GM12874 (cell line): ENCODE results near the gene ZNF48.

Experiments
- TF ChIP-seq, protein P1 (sequence below): IDR thresholded peaks from 2 replicates; pipeline ENCODE4 v1.5.1; 2011; ENCODE audit warnings: low read depth, mild to moderate bottlenecking, control low read depth, low read length, moderate library complexity; ENCODE audit not compliant: insufficient read depth

The ZNF48 gene

DNA sequence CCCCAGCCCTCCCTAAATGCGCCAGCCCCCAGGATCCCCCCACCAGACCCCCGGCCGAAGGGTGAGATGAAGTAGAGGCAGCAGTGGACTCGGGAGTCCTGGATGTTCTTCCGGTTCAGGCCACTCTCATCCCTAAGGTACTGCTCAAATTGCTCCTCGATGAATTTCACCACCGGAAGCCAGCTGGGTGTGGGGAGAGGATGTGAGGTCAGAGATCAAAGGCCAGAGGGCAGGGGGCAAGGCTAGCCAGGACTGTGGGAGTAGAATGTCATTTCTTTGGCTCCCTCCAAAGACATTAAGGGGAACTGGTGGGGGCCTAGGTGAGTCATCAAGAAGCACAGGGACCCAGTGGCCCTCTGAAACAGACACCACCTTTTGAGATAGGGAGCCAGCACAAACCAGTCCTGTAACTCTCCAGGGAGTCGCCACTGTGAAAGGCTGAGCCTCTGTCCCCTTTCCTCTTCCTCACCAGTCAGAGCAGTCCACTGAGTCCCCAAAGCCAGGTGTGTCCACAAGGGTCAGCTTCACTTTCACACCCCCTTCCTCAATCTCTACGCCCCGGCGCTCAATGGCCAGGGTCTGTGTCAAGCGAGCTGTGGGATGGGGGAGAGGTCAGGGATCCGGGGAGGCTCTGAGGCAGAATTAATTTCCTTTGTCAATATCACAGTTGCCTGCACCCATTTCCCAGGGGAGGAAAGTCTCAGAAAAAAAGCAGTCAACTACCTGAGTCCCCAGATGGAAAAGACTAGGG lies 13.8 kb upstream of the ZNF48 start:
- TF ChIP-seq, protein P1, sequence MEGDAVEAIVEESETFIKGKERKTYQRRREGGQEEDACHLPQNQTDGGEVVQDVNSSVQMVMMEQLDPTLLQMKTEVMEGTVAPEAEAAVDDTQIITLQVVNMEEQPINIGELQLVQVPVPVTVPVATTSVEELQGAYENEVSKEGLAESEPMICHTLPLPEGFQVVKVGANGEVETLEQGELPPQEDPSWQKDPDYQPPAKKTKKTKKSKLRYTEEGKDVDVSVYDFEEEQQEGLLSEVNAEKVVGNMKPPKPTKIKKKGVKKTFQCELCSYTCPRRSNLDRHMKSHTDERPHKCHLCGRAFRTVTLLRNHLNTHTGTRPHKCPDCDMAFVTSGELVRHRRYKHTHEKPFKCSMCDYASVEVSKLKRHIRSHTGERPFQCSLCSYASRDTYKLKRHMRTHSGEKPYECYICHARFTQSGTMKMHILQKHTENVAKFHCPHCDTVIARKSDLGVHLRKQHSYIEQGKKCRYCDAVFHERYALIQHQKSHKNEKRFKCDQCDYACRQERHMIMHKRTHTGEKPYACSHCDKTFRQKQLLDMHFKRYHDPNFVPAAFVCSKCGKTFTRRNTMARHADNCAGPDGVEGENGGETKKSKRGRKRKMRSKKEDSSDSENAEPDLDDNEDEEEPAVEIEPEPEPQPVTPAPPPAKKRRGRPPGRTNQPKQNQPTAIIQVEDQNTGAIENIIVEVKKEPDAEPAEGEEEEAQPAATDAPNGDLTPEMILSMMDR = no peak

DNA sequence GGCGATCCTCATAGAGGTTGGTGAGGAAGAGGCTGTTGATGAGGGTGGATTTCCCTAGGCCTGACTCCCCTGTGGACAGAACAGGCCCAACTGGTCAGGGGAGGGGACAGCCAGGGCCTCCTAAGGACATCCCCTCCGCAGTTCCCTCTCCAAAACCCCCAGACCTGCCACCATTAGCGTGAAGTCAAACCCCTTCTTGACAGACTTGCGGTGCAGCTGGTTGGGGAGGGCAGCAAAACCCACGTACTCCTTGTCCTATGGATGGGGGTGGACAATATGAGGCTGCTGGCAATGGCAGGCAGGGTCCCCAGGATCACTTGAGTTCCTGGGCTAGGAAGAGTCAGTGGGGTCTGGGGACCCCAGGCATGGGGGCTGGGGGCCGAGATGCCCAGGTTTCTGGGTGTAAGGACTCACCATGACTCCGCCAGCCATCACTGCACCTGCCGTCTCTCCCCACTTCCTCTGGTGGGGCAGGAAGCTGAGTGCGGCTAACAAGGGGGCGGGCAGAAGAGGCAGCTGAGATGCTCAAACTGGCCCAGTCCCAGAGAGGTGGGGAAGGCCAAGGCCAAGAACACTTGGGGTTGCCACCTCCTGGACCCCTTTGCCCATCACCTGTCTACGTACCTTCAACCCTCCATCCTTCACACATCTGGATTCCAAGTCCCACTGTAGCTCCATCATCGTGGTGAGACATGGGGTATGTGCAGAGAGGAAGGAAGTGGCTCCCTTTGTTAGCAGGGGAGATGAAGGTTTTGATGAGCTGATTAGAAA lies 12.9 kb upstream of the ZNF48 start, which contains the start of gene SEPTIN1:
Gene SEPTIN1, minus strand, starts transcription at position 451 of the 771 bp plus-strand sequence. Its CDS starts 19 bp downstream, at position 432.
- TF ChIP-seq, protein P1 = no peak

- TF ChIP-seq, protein P1 = no peak
Observed at GRCh38 chr16:30383521-30383920, 11.7 kb upstream of the ZNF48 start.

DNA sequence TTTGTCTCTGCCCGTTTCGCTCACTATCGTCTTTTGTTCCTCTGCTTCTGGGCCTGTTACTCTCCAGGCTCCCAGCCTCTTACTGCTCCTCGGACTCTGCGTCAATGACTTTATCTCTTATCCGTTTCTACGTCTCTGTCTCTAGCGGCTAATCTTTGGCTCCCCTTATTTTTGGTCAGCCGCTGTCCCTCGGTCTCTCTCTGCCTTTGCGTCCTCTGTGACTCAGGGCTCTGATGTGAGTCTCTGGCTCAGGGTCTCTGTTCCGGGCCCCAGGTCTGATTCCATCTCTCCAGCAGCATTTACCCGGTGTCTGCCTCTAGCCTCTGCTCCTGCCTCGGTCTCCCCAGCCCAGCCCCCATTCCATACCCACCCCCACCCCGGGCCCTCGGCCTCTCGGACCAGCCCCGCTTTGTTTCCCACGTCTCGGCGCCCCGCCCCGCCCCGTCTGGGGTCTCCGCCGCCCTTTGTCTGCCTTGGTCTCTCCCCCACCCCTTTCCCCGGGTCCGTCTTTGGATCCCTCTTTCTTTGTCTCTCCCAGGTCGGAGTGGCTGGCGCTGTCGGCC lies 547 bp upstream of the ZNF48 start:
- TF ChIP-seq, protein P1 = no peak

DNA sequence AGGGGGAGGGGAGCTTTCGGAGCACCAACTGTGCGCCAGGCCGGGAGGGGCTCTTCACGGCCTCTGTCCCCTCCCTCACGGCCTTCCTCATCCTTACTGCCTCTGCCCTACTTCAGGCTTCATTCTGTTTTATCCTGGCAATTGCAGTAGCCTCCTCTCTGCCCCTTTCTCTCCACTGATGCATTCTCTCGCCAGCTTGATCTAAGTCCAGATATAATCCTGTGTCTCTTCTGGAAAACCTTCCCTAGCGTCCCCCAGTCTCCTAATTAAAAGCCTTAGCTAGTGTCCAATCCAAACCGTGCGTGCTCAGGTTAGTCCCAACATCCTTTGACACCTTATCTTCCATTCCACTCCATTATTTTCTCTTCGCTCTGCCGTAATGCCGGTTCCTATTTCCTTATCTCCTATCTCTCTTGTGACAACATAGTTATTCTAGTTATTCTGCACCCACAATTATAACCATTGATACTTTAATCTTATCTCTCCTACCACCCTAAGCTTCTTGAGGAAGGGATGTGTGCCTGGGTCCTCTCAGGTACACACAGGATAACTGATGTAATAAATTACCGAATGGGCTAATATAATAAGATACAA lies 869 bp downstream of the ZNF48 start:
- TF ChIP-seq, protein P1 = no peak

- TF ChIP-seq, protein P1 = no peak
Observed at GRCh38 chr16:30397056-30397455, 1.8 kb downstream of the ZNF48 start.
